GM18951 (cell line): ENCODE measurements around the gene ZSWIM8.

ENCODE experiments used
- POLR2A ChIP-seq: IDR thresholded peaks from 4 replicates; pipeline ENCODE4 v1.6.1; 2011; ENCODE audit warnings: mild to moderate bottlenecking; ENCODE audit not compliant: insufficient read length, insufficient read depth; ENCODE audit errors: extremely low read depth
- in situ Hi-C: fragments of 300-500 bp; cut with MboI; formaldehyde crosslinking; loops from one replicate; pipeline ENCODE4 v1.12.0; 2022; ENCODE audit warnings: low sequenced_read_pairs, mixed read lengths, inconsistent platforms; ENCODE audit not compliant: unreplicated experiment

Gene ZSWIM8

GRCh38 chr10:73762915-73763314 lies 22.5 kb upstream of the ZSWIM8 start:
- no peak for TF ChIP-seq POLR2A
- in situ Hi-C loops: no loop called here

DNA sequence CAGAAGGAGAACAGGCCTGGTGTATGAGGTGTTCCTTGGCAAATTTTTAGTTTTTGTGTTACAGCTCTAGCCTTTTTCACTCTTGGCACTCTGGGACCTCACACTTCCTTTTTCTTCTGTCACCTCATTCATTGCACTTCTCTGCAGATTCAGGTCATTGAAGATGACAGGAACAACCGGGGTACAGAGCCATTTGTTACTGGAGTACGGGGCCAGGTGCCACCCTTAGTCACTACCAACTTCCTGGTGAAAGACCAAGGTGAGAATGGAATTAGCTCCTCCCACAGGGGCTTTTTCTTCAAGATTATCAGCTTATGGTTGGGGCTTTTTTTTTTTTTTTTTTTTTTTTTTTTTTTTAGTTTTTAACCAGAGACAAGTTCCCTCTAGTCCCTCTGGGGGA lies 22.1 kb upstream of the ZSWIM8 start:
- in situ Hi-C loops: no loop called here
- no peak for TF ChIP-seq POLR2A

DNA sequence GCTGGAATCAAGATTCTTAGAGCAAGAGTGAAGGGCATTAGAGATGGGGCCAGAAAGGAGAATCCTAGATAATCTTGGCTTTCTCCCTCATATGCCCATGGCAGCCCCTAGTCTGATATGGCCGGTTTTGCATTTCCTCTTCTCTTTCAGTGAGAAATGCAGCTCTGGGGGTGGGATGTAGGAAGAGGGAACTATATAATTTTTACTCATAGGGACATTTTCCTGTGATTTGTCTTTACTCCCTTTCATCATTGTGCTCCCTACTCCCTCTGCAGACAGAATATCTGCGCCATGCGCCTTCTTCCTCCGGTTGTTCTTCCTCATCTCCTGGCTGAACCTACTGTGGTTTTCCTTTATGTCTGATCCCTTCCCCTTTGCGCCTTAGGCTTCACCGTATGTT lies 20.3 kb upstream of the ZSWIM8 start:
- no peak for TF ChIP-seq POLR2A

DNA sequence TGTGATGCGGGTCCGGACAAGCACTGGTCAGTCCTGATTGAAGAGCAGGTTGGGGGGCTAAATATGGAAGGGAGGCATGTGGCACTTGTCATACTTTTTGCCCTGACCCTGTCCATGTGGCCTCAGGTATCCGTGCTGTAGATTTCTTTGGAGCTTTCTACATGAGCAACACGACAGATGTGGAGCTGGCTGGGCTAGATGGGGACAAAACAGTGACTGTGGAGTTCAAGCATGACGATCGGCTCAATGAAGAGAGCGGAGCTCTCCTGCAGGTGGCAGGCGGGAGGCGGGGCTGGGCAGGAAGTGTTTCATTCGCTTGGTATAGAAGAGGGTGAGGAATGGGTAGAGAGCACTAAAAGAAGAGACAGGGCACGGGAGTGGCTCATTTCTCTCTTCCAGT lies 16.5 kb upstream of the ZSWIM8 start:
- in situ Hi-C loops: no loop called here
- TF ChIP-seq POLR2A: no peak

More for the DNA sequence above, 20.3 kb upstream of the ZSWIM8 start:
- in situ Hi-C loops: no loop called here

GRCh38 chr10:73769396-73769795 lies 16.0 kb upstream of the ZSWIM8 start:
- no peak for TF ChIP-seq POLR2A
- in situ Hi-C loops: no loop called here

GRCh38 chr10:73771722-73772280 lies 13.6 kb upstream of the ZSWIM8 start:
- in situ Hi-C loops: no loop called here
- TF ChIP-seq POLR2A: no peak

GRCh38 chr10:73772281-73773151 lies 12.9 kb upstream of the ZSWIM8 start:
- peak; percentile 61 for TF ChIP-seq POLR2A
- in situ Hi-C loops: no loop called here

GRCh38 chr10:73773152-73773879 lies 12.1 kb upstream of the ZSWIM8 start:
- in situ Hi-C loops: no loop called here
- no peak for TF ChIP-seq POLR2A

DNA sequence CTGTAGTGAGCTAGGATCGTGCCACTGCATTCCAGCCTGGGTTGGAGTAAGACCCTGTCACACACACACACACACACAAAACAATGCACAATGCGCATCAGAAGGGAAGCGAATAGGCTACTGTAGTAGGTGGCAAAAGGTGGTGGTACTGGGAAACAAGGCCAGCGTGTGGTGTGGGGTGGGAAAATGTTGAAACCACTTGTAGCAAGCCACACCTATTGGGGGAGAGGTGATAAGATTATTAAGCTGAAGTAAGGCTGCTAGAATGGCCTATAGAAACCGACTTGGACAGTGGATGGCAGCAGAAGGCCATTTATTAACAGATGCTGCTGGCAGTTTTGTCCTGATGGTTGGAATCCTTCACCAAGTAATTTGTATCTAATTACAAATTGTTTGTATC lies 10.8 kb upstream of the ZSWIM8 start:
- in situ Hi-C loops: no loop called here
- no peak for TF ChIP-seq POLR2A

- no peak for TF ChIP-seq POLR2A
- in situ Hi-C loops: no loop called here
Observed at GRCh38 chr10:73779018-73779417, 6.4 kb upstream of the ZSWIM8 start.

GRCh38 chr10:73779539-73780197 lies 5.7 kb upstream of the ZSWIM8 start:
- TF ChIP-seq POLR2A: no peak
- in situ Hi-C loops: no loop called here

- no peak for TF ChIP-seq POLR2A
- in situ Hi-C loops: no loop called here
Observed at GRCh38 chr10:73780301-73780700, 5.1 kb upstream of the ZSWIM8 start.

- TF ChIP-seq POLR2A: no peak
- in situ Hi-C loops: no loop called here
Observed at GRCh38 chr10:73780966-73781365, 4.4 kb upstream of the ZSWIM8 start.

GRCh38 chr10:73781548-73781878 lies 3.9 kb upstream of the ZSWIM8 start:
- in situ Hi-C loops: no loop called here
- no peak for TF ChIP-seq POLR2A
